Measurements from ENCODE around the gene IP6K3. TPM values are rescaled to one million over a fixed set of nuclear protein-coding genes. Genes with fewer than 3 reads are reported as not detected.

Gene IP6K3
- total RNA-seq, 1 experiment from 2014 or later = 0.06 TPM

- no peak for DNase-seq (ENCODE audit: low spot score)
Measured at GRCh38 chr6:33705955-33706725, 40.6 kb downstream of the IP6K3 start.

GRCh38 chr6:33705268-33705885 lies 41.3 kb downstream of the IP6K3 start:
- no peak for DNase-seq (ENCODE audit: low spot score)

GRCh38 chr6:33704215-33705066 lies 42.3 kb downstream of the IP6K3 start:
- no peak for DNase-seq (ENCODE audit: low spot score)

- peak; percentile 45 for DNase-seq (ENCODE audit: low spot score)
Measured at GRCh38 chr6:33702345-33702977, 44.2 kb downstream of the IP6K3 start.

GRCh38 chr6:33700391-33701050 lies 46.2 kb downstream of the IP6K3 start:
- peak; percentile 70 for DNase-seq (ENCODE audit: low spot score)

- DNase-seq (ENCODE audit: low spot score) = no peak
Measured at GRCh38 chr6:33699739-33700138, 47.0 kb downstream of the IP6K3 start.

- no peak for DNase-seq (ENCODE audit: low spot score)
Measured at GRCh38 chr6:33699131-33699530, 47.6 kb downstream of the IP6K3 start.

GRCh38 chr6:33698494-33698893 lies 48.2 kb downstream of the IP6K3 start:
- DNase-seq (ENCODE audit: low spot score) = no peak

- no peak for DNase-seq (ENCODE audit: low spot score)
Measured at GRCh38 chr6:33697845-33698244, 48.9 kb downstream of the IP6K3 start.

- peak; percentile 49 for DNase-seq (ENCODE audit: low spot score)
Measured at GRCh38 chr6:33696548-33697518, 49.9 kb downstream of the IP6K3 start.

- DNase-seq (ENCODE audit: low spot score) = no peak
Measured at GRCh38 chr6:33696076-33696475, 50.6 kb downstream of the IP6K3 start.

- no peak for DNase-seq (ENCODE audit: low spot score)
Measured at GRCh38 chr6:33695451-33695887, 51.2 kb downstream of the IP6K3 start.

- DNase-seq (ENCODE audit: low spot score) = no peak
Measured at GRCh38 chr6:33694977-33695376, 51.7 kb downstream of the IP6K3 start.

- peak; percentile 60 for DNase-seq (ENCODE audit: low spot score)
Measured at GRCh38 chr6:33694401-33694931, 52.2 kb downstream of the IP6K3 start.

GRCh38 chr6:33693186-33694105 lies 53.3 kb downstream of the IP6K3 start:
- no peak for DNase-seq (ENCODE audit: low spot score)

- DNase-seq (ENCODE audit: low spot score) = no peak
Measured at GRCh38 chr6:33692760-33693158, 53.9 kb downstream of the IP6K3 start.

- no peak for DNase-seq (ENCODE audit: low spot score)
Measured at GRCh38 chr6:33692078-33692759, 54.5 kb downstream of the IP6K3 start.

- no peak for DNase-seq (ENCODE audit: low spot score)
Measured at GRCh38 chr6:33691456-33692077, 55.1 kb downstream of the IP6K3 start.
